GM21447 (cell line): ENCODE data around the gene BBS1.

ENCODE experiments used
- ATAC-seq: cut with Tn5 transposase; IDR thresholded peaks from one replicate; pipeline ENCODE4 v1.9.1; 2021; ENCODE audit not compliant: unreplicated experiment

Gene BBS1

DNA sequence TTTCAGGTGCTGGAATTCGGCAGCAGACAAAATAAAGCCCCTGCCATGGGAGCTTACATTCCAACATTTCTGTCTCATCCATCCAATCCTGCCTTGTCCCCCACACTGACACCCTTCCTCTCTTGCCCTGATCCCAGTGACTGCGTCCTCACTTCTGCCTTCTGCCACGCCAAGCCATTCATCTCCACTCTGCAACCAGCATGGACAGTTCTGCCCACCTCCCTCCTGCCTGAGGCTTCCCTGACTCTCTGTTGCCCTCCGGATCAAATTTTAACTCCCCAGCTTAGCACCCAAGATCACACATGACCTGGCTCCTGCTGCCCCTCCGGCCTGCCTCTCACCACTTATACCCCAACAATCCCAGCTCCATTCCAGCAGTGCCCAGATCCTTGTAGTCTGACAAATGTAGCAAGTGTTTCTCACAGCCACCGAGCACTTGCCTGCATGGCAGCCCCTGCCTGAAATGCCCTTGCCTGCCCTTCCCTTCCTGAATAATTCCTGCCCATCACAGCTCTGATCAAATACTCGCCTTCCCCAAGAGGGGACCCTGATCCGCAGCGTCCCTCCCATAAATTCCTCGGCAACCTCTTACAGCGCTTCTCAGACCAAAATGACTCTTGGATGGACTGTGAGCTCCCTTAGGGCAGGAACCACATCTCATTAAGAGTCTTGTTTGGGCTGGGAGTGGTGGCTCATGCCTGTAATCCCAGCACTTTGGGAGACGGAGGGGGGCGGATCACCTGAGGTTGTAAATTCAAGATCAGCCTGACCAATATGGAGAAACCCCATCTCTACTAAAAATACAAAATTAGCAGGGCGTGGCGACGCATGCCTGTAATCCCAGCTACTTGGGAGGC, 38.6 kb downstream of the BBS1 start:
- no peak for ATAC-seq

DNA sequence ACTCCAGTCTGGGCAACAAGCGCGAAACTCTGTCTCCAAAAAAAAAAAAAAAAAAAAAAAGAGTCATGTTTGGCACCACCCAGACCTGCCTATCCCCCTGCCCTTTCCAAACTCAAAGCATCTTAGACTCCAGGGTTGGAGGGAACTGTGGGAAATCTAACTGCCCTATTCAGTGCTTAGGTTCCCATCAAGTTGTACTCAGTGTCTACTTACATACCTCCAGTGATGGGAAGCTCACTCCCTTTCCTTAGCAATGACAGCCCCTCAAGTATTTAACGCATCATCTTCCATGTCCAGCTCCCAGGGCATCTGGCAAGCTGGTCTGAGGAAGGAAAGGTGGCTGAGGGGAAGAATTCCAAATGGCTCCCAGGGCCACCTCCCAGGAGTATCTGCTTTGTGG, 39.3 kb downstream of the BBS1 start:
- no peak for ATAC-seq

DNA sequence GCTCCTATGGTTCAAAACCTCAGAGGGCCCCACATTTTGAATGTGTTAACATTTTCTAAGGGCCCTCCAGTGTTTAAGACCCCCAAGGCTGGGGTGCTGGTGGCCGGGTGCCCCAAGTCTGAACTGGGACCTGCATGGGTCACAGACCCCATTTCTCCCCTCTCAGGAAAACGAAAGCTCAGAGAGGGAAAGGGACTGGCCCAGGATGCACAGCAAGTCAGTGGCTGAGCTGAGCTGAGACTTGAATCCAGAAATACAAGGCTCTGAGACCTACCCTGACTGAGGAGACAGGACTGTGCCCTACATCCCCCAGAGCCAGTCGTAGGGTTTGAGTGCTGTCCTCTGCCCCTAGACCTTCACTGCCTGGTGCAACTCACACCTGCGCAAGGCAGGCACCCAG, 40.5 kb downstream of the BBS1 start:
- no peak for ATAC-seq

DNA sequence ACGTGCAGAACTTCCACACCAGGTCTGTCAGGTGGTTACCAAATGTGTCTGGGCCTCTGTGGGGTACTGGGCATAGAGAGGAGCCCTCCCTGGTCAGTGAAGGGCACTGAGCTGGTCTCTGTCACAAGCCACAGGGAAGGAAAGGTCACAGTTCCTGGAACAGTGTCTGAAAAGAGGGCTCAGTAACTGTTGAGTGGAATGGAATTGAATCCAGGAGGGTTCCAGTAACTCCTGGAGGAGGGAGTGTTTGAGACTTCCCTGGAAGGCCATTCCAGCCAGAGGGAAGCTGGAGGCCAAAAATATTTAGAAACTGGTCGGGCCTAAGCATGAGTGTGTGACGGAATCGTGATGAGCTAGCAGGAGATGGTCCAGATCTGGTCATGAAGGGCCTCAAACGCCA, 44.2 kb downstream of the BBS1 start:
- no peak for ATAC-seq

DNA sequence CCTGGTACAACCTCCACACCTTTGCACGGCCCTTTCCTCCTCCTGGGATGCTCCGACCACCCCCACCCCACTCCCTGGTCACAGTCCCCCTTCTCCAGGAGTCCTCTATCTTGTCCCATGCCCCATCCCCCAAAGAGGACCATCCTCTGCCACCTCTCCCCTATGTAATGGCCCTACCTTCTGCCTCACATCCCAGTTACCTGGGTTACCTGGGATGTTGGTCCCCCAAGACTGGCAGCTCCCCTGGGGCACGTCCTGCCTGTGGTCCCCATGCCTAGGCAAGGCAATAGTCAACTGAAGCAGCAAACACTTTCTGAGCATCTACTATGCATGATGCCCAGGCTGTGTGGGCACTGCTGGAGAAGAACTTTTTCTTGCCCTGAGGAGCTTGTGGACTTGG, 45.0 kb downstream of the BBS1 start:
- no peak for ATAC-seq

DNA sequence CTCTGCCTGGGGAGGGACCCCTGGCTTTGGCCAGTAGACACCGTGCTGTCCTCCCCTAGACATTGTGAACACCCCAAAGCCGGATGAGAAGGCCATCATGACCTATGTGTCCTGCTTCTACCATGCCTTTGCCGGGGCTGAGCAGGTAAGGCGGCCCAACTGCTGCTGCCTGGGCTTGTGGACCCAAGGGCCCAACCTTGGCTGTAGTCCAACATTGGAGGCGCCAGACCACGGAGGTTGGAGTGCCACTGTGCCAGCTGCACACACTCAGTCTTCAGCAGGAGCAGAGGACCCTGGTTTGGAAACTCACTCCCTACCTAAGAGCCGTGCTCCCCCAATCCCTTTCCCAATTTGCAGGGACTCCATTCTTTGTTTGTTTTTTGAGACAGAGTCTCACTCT, 45.7 kb downstream of the BBS1 start:
- ATAC-seq: no peak

DNA sequence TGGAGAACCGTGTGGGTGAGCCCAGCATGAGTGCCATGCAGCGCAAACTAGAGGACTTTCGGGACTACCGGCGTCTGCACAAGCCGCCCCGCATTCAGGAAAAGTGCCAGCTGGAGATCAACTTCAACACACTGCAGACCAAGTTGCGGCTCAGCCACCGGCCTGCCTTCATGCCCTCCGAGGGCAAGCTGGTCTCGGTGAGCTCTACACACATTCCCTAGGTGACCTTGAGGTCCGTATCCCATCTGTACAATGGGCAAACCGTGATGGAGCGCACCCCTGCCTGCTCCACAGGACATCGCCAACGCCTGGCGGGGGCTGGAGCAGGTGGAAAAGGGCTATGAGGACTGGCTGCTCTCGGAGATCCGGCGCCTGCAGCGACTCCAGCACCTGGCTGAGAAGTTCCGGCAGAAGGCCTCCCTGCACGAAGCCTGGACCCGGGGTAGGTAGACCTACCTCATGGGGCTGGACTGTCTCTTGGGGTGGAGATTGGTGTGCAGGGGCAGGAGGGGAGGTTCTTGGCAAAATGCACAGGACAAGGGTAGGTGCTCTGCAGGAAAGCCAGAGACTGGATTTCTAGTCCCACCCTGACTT, 47.4 kb downstream of the BBS1 start:
- ATAC-seq: no peak

DNA sequence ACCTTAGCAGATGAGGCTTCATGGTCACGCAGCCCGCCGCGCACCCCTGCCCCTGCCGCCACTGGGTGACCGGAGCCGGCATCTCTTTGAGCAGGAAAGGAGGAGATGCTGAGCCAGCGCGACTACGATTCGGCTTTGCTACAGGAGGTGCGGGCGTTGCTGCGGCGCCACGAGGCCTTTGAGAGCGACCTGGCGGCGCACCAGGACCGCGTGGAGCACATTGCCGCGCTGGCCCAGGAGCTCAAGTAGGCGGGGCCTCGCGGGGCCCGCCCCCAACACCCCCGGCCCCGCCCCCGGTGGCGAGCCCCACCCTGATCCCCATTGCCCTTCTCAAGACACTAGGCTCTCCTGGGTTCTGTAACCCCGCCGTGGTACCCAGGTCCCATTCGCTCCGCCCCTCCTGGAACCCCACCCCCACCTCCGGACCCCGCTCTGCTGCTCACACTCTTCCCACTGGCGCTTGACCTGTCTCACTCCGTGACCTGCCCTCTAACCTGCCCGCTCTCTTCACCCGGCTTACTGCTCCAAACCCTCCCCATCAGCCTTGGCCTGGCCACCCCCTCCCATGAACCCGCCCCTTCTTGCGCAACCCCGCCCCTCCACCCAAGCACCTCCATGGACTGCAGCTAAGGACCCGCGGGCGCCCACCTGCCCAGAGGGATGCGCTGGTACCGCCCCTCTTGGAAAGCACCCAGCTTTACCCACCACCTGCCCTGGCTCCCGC, 48.9 kb downstream of the BBS1 start:
- ATAC-seq: no peak

DNA sequence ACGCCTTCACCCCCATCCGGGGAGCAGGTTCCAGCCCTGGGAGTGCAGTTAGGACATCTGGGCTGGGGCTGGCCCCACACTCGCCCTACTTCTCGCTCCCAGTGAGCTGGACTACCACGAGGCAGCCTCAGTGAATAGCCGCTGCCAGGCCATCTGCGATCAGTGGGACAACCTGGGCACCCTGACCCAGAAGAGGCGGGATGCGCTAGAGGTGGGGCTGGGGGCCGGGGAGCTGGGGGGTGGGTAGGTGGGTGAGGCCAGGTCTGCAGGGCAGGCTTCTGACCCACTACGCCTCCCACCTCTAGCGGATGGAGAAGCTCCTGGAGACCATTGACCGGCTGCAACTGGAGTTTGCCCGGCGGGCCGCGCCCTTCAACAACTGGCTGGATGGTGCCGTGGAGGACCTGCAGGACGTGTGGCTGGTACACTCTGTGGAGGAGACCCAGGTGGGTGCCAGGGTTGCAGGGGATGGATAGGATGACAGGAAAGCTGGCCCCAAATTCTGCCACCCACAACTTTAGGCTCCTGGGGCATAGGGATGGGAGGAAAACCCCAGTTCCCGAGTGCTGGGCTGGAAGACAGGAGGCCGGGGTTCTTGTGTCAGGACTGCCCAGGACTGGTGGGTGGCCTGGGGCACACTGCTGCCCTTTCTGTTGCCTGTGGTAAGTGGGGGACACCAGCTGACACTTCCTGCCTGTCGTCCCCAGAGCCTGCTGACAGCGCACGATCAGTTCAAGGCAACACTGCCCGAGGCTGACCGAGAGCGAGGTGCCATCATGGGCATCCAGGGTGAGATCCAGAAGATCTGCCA, 49.6 kb downstream of the BBS1 start:
- no peak for ATAC-seq

DNA sequence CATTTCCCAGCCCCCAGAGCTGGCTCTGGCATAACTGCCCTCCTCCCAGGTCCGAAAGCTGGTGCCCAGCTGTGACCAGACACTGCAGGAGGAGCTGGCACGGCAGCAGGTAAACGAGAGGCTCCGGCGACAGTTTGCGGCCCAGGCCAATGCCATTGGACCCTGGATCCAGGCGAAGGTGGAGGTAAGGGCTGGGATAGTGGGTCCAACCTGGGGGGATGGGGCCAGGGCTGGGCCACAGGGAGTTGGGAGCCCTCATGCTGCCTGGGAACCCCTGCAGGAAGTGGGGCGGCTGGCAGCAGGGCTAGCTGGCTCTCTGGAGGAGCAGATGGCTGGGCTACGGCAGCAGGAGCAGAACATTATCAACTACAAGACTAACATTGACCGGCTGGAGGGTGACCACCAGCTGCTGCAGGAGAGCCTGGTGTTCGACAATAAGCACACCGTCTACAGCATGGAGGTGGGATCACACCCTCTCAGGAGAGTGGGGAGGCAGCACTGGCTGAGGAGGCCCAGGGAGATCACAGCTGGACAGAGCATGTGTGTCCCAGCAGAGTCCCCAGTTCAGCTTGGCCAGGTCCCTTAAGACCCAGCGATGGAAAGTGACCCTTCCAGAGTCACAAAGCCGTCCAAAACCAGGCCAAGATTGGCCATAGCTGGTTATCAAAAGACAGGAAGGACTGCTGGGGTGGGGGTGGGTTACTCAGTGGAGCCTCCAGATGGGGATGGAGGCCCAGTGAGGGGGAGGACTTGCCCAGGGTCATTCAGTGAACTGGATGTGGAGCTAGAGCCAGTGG, 50.9 kb downstream of the BBS1 start:
- no peak for ATAC-seq

DNA sequence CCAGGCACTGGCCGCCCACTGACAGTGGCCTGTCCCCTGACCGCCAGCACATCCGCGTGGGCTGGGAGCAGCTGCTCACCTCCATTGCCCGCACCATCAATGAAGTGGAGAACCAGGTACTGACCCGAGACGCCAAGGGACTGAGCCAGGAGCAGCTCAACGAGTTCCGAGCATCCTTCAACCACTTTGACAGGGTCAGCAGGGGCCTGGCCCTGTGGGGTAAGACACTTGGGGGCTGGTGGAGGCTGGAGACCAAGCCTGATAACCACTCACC, 51.5 kb downstream of the BBS1 start:
- ATAC-seq: no peak

DNA sequence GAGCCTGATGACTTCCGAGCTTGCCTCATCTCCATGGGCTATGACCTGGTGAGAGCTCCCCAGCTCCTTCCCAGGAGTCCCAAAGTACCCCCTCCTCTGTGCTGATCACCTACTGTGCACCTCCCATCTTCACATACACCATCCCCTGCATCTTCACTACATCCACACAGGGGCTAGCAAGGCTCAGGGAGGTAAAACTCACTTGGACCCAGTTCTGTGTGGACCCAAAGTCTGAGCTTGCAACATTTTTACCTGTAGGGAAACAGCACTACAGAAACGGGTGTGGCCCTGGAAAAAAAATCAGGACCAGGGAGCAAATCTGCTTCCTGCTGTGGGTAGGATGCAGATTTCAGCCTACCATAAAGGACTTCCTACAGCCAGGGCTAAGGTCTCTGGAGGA, 51.8 kb downstream of the BBS1 start:
- no peak for ATAC-seq

DNA sequence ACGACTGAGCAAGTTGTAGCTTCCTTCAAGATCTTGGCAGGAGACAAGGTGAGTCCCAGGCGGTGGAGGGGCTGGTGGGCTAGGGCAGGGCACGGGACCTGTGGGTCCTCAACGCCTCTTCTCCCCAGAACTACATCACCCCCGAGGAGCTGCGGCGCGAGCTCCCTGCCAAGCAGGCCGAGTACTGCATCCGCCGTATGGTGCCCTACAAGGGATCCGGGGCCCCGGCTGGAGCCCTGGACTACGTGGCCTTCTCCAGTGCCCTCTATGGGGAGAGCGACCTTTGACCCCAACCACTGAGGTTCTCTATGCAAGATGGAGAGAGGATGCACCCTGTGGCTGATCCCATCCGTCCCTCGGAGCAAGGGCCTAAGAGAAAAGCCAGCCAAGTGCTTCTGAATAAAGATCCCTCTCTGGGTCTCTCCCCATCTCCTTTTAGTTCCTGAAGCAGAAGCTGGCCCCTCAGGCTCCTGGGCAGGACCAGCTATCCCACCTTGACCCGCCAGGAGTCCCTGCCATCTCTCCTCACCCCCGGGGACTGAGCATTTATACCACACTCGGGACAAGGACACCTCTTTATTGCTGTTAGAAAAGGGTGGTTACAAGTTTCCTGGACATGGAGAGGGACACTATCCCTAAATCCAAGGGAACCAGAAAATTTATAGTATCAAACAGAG, 52.6 kb downstream of the BBS1 start:
- no peak for ATAC-seq

DNA sequence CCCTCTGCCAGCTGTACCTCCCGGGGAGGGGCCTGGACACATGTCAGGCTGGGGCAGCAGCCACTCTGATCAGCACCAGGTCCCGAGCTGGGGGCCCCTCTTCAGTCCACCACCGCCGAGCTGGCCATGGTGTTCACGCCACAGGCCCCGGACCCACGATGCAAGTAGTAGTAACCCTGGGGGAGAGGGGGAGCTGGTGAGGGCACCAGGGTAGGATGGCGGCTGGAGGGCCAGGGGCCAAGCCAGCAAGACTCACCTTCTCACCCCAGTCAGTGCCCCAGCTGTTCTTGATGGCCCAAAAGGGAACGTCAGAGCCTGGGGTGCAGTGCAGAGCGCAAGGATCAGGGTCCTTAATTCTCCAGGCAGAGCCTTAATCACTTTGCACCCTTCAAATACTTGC, 53.4 kb downstream of the BBS1 start:
- ATAC-seq: no peak

DNA sequence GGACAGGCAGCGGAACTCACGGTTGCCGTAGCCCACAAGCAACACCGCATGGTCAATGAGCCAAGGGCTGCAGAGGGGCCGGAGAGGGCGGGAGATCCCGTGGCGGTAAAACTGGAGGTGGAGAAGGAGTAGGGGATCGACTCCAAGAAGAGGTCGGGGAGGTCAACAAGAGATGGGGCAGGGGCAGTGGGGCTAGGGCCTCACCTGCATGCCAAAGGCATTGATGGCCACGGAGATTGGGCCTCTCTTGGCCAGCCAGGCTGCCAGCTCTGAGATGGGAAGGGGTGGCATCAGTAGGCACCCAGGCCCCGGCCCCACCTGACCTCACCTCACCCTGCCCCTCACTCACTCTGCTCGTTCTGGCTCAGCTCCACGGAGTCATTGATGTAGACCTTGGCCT, 54.1 kb downstream of the BBS1 start:
- no peak for ATAC-seq

DNA sequence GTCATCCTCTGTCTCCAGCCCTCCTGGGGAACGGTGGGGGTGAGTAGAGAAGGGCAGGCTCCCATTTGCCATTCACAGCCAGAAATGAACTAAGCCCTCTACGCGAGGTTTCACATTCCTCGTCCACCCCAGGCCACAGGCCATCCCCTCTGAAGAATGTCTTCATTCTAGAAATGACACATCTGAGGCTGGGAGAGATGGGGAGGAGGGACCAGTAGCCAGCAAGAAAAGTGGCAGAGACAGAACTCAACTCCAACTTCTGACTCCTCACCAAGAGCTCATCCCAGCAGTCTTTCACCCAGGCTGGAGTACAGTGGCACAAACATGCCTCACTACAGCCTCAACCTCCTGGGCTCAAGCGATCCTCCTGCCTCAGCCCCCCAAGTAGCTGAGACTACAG, 54.5 kb downstream of the BBS1 start:
- no peak for ATAC-seq

DNA sequence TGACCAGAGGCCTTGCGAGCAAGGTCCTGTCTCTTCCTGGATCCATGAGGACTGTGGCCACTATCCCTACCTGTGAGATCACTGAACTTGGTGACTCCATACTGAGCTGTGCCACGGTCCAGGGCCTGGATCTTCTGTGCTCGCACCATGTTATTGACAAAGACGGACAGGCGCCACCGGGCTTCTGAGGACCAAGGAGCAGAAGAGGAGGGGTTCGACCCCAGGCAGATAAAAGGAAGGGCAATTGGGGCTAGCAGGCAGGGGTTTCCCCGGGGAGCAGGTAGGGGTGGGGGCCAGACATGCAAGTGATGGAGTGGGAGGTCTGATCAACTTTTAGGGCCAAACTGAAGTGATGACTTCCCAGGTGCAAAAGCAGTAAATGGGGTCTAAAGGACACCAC, 55.8 kb downstream of the BBS1 start:
- ATAC-seq: no peak

DNA sequence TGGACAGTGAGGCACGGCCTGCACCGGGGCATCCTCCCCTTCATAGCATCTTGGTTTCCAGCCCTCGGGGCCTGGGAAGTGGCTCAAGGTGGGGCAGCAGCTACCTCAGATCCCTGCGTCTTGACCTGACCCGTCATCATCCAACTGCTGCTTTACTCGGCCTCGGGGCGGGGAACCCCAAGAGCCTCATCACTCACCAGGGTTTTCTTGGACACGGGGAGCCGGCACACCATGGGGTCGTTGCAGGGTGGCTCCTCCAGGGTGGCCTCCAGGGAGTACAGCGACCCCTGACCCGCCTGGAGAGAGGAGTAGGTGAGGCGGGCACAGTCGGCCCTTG, 57.3 kb downstream of the BBS1 start:
- no peak for ATAC-seq

DNA sequence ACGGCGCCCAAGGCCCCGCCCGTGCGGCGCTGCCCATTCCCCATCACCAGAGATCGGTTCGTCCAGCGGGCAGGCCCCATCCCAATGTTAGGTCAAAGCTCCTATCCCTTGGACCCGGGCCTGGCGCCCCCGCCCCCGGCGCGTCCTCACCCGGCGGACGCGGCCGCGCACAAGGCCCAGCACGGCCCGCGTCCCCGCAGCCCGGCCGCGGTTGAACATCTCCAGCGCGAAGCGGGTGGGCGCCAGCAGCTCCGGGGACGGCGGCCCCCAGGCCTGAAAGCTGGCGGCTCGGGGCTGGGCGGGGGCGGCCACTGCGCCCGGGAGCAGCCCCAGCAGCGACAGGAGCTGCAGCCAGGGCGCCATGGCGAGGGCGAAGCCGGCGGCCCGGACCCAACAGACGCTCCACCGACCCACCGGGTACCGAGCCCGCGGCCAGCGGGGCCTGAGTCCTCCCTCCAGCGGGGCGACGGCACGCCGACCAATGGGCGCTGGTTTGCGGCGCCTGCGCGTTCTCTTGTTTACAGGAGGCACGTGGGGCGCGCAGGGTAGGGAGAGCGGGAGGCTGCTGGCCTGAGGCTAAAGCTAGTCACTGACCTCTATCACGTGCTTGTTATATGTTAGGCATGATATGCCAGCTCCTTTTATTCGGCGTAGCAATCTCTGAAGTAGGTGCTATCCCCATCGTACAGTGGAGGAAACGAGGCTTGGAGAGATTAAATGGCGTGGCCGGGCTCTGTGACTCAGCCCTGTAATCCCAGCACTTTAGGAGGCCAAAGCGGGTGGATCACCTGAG, 57.9 kb downstream of the BBS1 start, which contains the start of gene CTSF:
TSS of gene CTSF (minus strand) at position 483 of the 793 bp plus-strand sequence. CDS start at position 363, 120 bp downstream.
- ATAC-seq: no peak
